ENCODE data around the gene CREM. TPM values are rescaled to one million over a fixed set of nuclear protein-coding genes. Genes with fewer than 3 reads are reported as not detected.

Gene CREM
- total RNA-seq, 1 experiment from 2014 or later, result 20.0 TPM

GRCh38 chr10:35208536-35208935 lies 81.9 kb downstream of the CREM start:
- Histone ChIP-seq H2BK15ac (ENCODE audit: low read depth, low read length) (no peak overlapping the region), H4K8ac (replicated peaks; ENCODE audit: insufficient read length, low read depth, low read length) (no peak overlapping the region), H3K4me1 (ENCODE audit: insufficient read depth, low read length) (peaks cover 16% of the 10 kb centered on the region), H3K27me3 (ENCODE audit: insufficient read depth, low read length) (no peaks in the 10 kb centered on the region), H3K23ac (ENCODE audit: insufficient read length, low read depth, low read length) (no peak overlapping the region), H3K23me2 (ENCODE audit: insufficient read length, low read depth, low read length, poor library complexity, severe bottlenecking) (no peaks in the 10 kb centered on the region), H2BK120ac (ENCODE audit: low read depth, low read length, poor library complexity, severe bottlenecking) (no peak overlapping the region), H2BK12ac (ENCODE audit: insufficient read length, low read depth, low read length) (no peak overlapping the region), H2BK20ac (ENCODE audit: low read depth, low read length, poor library complexity, severe bottlenecking) (no peak overlapping the region), H3K18ac (ENCODE audit: insufficient read length, low read depth, low read length) (no peak overlapping the region), H3K14ac (ENCODE audit: insufficient read depth, low read length) (no peak overlapping the region), H4K91ac (ENCODE audit: insufficient read length, low read depth, low read length) (no peak overlapping the region), H3K4ac (ENCODE audit: low read depth, low read length) (no peak overlapping the region), H3T11ph (ENCODE audit: low read length) (no peak overlapping the region), H4K20me1 (ENCODE audit: control insufficient read depth, insufficient read depth, insufficient read length) (no peaks in the 10 kb centered on the region), H4K5ac (ENCODE audit: insufficient read length, low read depth, low read length) (no peak overlapping the region), H3K27ac (ENCODE audit: insufficient read length, low read depth, low read length) (no peak overlapping the region), H3K79me1 (ENCODE audit: insufficient read depth, low read depth, low read length, poor library complexity, severe bottlenecking) (no peaks in the 10 kb centered on the region), H3K4me2 (ENCODE audit: insufficient read depth, insufficient read length, low read length) (no peak overlapping the region), H3K56ac (ENCODE audit: insufficient read length, low read depth, low read length) (no peak overlapping the region), H2AK5ac (ENCODE audit: insufficient read length, low read length) (no peak overlapping the region), H3K9me3 (ENCODE audit: control insufficient read depth, low read depth, low read length) (no peaks in the 10 kb centered on the region), H3K9ac (ENCODE audit: extremely low read depth, insufficient read length, low read length) (no peak overlapping the region), H3K79me2 (ENCODE audit: insufficient read depth, low read length) (no peaks in the 10 kb centered on the region), H2AFZ (ENCODE audit: low read length) (no peak overlapping the region), H2BK5ac (ENCODE audit: insufficient read length, low read length) (no peak overlapping the region)
- H3K4me3 Mint-ChIP-seq, result no peak overlapping the region
- H3K27ac Mint-ChIP-seq, result peak overlapping the region; percentile 55 to 82 (median 59); a peak in 4 of 7 replicates
- H3K4me1 Mint-ChIP-seq, result peaks cover 53 to 56% of the 10 kb centered on the region in 2 experiments
- no peaks in the 10 kb centered on the region for H3K9me3 Mint-ChIP-seq
- no peak for TF ChIP-seq CTCF (conservative IDR thresholded peaks at IDR 0.05)
- no CpG with 5 or more reads among the region's 5 CpGs for WGBS (ENCODE audit: extremely low coverage, insufficient read length, low lambda C conversion rate)
- H3K36me3 Mint-ChIP-seq (ENCODE audit: insufficient read depth in 1 of 3, low read depth in 3 of 3), result peaks cover 2 to 6% (median 4%) of the 10 kb centered on the region in 3 experiments; a peak in 6 of 7 replicates
- no peak for DNase-seq
- H3K27me3 Mint-ChIP-seq (ENCODE audit: low read depth), result no peaks in the 10 kb centered on the region
